Measurements from ENCODE around the gene MIDN. TPM values are rescaled to one million over a fixed set of nuclear protein-coding genes. Genes with fewer than 3 reads are reported as not detected.

Gene MIDN
- total RNA-seq, 2 donors from 2014 or later: 80.1 to 124 TPM

- ATAC-seq (ENCODE audit: insufficient number of reproducible peaks, low FRiP score, low read depth): no peak
Observed at GRCh38 chr19:1307755-1308303, 59.4 kb downstream of the MIDN start.

DNA sequence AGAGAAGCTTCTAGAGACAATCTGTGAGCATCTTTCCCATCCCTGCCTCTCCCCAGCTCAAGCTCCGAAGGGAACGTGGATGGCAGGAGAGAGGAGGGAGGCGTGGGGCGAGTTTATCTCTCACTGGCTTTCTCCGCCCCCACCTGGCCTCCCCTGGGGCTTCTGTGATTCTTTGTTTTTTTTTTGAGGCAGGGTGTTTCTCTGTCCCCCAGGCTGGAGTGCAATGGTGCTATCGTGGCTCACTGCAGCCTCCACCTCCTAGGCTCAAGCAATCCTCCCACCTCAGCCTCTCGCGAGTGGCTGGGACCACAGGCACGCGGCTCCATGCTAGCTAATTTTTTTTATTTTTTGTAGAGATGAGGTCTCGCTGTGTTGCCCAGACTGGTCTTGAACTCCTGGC is 60.3 kb downstream of the MIDN start:
- Histone ChIP-seq H3K4me1 (ENCODE audit: control insufficient read depth in 1 of 2, low read depth in 2 of 2) (no peaks in the 10 kb centered on the region), H3K27ac (no peak overlapping the region), H3K36me3 (no peaks in the 10 kb centered on the region), H3K9me3 (no peaks in the 10 kb centered on the region), H3K4me3 (no peak overlapping the region), H3K27me3 (replicated peaks; ENCODE audit: insufficient read depth) (no peaks in the 10 kb centered on the region)
- TF ChIP-seq, protein P1, sequence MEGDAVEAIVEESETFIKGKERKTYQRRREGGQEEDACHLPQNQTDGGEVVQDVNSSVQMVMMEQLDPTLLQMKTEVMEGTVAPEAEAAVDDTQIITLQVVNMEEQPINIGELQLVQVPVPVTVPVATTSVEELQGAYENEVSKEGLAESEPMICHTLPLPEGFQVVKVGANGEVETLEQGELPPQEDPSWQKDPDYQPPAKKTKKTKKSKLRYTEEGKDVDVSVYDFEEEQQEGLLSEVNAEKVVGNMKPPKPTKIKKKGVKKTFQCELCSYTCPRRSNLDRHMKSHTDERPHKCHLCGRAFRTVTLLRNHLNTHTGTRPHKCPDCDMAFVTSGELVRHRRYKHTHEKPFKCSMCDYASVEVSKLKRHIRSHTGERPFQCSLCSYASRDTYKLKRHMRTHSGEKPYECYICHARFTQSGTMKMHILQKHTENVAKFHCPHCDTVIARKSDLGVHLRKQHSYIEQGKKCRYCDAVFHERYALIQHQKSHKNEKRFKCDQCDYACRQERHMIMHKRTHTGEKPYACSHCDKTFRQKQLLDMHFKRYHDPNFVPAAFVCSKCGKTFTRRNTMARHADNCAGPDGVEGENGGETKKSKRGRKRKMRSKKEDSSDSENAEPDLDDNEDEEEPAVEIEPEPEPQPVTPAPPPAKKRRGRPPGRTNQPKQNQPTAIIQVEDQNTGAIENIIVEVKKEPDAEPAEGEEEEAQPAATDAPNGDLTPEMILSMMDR (IDR thresholded peaks at IDR 0.05): no peak
- ATAC-seq (ENCODE audit: insufficient number of reproducible peaks, low FRiP score, low read depth): no peak
- DNase-seq (ENCODE audit: low spot score): no peak

More at GRCh38 chr19:1307755-1308303, 59.4 kb downstream of the MIDN start:
- no peaks in the 10 kb centered on the region for H3K36me3 ChIP-seq
- DNase-seq (ENCODE audit: low spot score): no peak
- H3K9me3 ChIP-seq: no peaks in the 10 kb centered on the region
- TF ChIP-seq, protein P1 (IDR thresholded peaks at IDR 0.05): no peak
- H3K4me1 ChIP-seq (ENCODE audit: control insufficient read depth in 1 of 2, low read depth in 2 of 2): no peaks in the 10 kb centered on the region
- H3K27me3 ChIP-seq (replicated peaks; ENCODE audit: insufficient read depth): no peaks in the 10 kb centered on the region
- H3K27ac ChIP-seq: no peak overlapping the region
- H3K4me3 ChIP-seq: no peak overlapping the region

Other genes with a start within 250 kb of the MIDN start
- gene GRIN3B, start 248.2 kb upstream of the MIDN start, total RNA-seq: under 1 TPM in 1 of 2 donors, not detected in 1; 0.14 TPM
- 100 to 1,000 TPM; 183 to 267 TPM for gene TMEM259, start 227.5 kb upstream of the MIDN start, total RNA-seq
- gene RNU6-2, start 227.1 kb upstream of the MIDN start, total RNA-seq: not detected
- gene CNN2, start 222.0 kb upstream of the MIDN start, total RNA-seq: 100 to 1,000 TPM in 1 of 2 donors, 10 to 100 TPM in 1; 96.9 to 193 TPM
- 1 to 10 TPM; 6.0 to 7.0 TPM for gene ABCA7, start 208.5 kb upstream of the MIDN start, total RNA-seq
- gene ARHGAP45, start 181.4 kb upstream of the MIDN start, total RNA-seq: 10 to 100 TPM; 37.9 to 42.6 TPM
- gene POLR2E, start 153.2 kb upstream of the MIDN start, total RNA-seq: 100 to 1,000 TPM; 129 to 149 TPM
- gene GPX4, start 144.6 kb upstream of the MIDN start, total RNA-seq: 100 to 1,000 TPM; 259 to 441 TPM
- gene SBNO2, start 74.3 kb upstream of the MIDN start, total RNA-seq: 100 to 1,000 TPM in 1 of 2 donors, 10 to 100 TPM in 1; 55.4 to 182 TPM
- gene STK11, start 42.8 kb upstream of the MIDN start, total RNA-seq: 10 to 100 TPM; 60.2 to 70.0 TPM
- gene CBARP, start 10.6 kb upstream of the MIDN start, total RNA-seq: 1 to 10 TPM in 1 of 2 donors, under 1 TPM in 1; 0.27 to 1.9 TPM
- gene ATP5F1D, start 6.8 kb upstream of the MIDN start, total RNA-seq: 10 to 100 TPM; 40.4 to 45.1 TPM
- gene CIRBP, start 20.7 kb downstream of the MIDN start, total RNA-seq: 100 to 1,000 TPM; 492 to 644 TPM
- 10 to 100 TPM; 18.8 to 40.8 TPM for gene FAM174C, start 26.9 kb downstream of the MIDN start, total RNA-seq
- gene EFNA2, start 37.3 kb downstream of the MIDN start, total RNA-seq: not detected
- 100 to 1,000 TPM in 1 of 2 donors, 10 to 100 TPM in 1; 83.3 to 110 TPM for gene NDUFS7, start 135.3 kb downstream of the MIDN start, total RNA-seq
- 10 to 100 TPM; 27.6 to 55.1 TPM for gene GAMT, start 153.0 kb downstream of the MIDN start, total RNA-seq
- 10 to 100 TPM; 34.9 to 76.9 TPM for gene DAZAP1, start 159.0 kb downstream of the MIDN start, total RNA-seq
- 1,000 to 10,000 TPM; 1,512 to 2,119 TPM for gene RPS15, start 189.8 kb downstream of the MIDN start, total RNA-seq
- under 1 TPM; 0.41 to 0.78 TPM for gene APC2, start 201.5 kb downstream of the MIDN start, total RNA-seq
- 10 to 100 TPM; 28.6 to 54.6 TPM for gene C19orf25, start 230.6 kb downstream of the MIDN start, total RNA-seq
- under 1 TPM; 0.56 to 0.68 TPM for gene PCSK4, start 241.8 kb downstream of the MIDN start, total RNA-seq
- gene REEP6, start 242.6 kb downstream of the MIDN start, total RNA-seq: 1 to 10 TPM in 1 of 2 donors, under 1 TPM in 1; 0.35 to 1.6 TPM

Measured in thoracic aorta (tissue), 2 donors.